ENCODE data around the gene VSTM2B.

VSTM2B gene

DNA sequence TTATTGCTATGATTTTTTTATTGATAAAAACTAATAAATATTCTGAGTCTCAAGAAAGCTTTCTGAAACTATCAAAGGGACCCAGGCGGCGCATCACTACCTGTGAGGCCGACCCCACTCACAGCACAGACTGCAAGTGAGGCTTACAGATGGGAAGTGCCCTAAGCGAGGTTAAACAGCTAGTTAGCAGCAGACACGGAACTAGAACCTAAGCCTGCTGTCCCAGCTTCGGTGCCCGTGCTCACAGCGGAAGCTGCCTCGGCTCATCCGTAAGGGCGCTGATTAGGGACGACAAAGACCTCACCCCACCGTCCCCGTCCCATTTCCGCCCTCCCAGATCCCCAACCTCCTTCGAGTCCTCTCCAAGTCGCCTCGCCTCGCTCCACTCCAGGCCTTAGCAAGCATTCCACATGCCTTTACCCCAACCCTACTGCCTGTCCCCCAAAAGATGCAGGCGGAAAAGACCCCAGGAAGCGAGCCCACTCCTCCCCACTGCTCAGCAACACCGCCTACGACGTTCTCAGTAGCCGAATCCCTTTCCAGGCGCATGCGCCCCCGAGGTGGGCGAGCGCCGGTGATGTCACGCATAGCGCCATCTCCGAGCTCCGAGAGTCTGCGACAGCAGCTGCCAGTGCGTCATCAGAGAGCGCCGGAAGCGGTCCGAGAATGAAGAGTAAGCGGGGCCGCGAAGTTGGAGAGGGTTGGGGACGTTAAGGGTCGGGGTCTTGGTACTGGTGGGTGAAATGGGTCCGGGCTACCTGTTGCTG, 80.0 kb downstream of the VSTM2B start, which contains the start of gene POP4:
Gene POP4 (plus strand): TSS at position 631 of the 767 bp plus-strand sequence. CDS start 36 bp downstream, at position 667.
- peak; percentile 99 for DNase-seq

DNA sequence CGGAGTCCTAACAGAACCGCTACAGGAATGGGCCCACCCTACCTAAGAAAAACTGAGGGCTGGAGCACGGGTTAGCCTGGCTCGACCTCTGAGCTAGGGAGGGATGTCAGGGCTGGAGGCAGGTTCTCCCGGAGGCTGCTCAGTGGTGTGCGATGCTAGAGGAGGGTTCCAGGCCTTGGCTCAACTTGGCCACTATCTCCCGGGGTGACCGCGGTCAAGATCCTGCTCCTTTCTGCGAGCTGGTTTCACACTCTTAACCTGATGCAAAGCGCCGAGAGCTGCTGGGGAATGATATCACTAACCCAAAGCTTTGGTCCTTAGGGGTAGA, 80.6 kb downstream of the VSTM2B start:
- peak; percentile 13 for DNase-seq

DNA sequence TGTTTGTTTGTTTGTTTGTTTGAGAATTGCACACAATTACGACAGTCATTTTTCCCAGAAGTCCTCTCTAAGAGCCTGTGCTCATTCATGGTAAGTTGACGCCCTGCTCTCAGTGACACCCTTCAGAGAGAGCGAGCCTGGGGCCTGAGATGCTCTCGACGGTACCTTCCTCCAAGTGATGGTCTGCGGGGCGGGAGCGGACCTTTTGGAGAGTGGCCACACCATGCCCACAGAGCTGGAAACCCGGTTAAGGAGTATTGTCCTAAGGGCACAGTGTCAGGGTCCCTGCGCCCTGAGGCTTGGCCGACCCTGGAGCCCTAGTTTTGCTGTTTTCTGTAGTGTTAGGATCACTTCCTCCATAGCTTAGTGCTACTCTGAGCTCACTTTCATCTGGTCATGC, 83.8 kb downstream of the VSTM2B start:
- no peak for DNase-seq

GRCh38 chr19:29610213-29610573, 84.4 kb downstream of the VSTM2B start:
- DNase-seq: no peak

- DNase-seq: peak; percentile 79
Observed at GRCh38 chr19:29610574-29611271, 84.9 kb downstream of the VSTM2B start.

DNA sequence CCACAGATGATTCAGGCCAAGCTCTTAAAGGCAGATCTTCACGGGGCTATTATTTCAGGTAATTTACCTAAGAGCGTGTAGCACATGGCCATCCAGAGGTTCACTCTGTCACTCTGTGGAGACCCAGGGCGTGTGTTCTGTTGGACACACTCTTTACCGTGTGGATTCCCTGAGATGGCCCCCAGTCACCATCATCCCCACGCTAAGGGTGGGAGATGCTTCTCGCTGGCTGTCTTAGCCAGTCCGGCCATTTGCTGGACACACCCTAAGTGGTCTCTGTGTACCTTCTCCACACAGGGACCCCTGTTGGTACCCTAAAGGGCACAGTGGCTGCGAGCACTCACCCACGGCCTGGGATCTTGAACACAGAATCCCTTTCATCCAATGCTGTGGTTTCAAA, 86.3 kb downstream of the VSTM2B start:
- no peak for DNase-seq

- no peak for DNase-seq
Observed at GRCh38 chr19:29612801-29613595, 87.2 kb downstream of the VSTM2B start.

DNA sequence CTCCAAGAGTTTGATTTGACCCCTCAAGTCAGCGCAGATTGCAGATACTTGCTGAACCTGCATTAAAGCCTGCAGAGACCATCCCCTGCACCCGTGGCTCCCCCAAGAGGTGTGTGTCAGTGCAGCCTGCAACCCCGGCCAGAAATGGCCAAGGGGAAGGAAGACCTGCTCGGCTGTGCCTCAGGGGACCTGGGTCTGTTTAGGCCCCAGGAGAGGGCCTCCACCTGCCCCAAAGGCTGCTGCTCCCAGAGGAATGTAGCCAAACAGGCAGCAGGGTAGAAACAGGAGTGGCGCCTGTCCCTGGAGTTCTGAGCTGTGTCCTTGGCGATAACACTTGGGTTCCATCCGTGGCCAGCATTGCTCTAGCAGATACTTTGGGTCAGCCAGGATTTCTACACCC, 88.3 kb downstream of the VSTM2B start:
- no peak for DNase-seq
